H7 (cell line): ENCODE results near the gene TYRP1. TPM values are rescaled to one million over a fixed set of nuclear protein-coding genes. Genes with fewer than 3 reads are reported as not detected.

Experiments used
- DNase-seq: peaks from one replicate; pipeline ENCODE4 v3.0.0; 2012
- H3K27me3 ChIP-seq: 2 replicates; pipeline ENCODE4 v1.6.0; 2011; ENCODE audit warnings: mild to moderate bottlenecking, low read length; ENCODE audit not compliant: control insufficient read depth, insufficient read depth
- H3K36me3 ChIP-seq: replicated peaks from 2 replicates; pipeline ENCODE4 v1.5.1; 2011; ENCODE audit warnings: low read length; ENCODE audit not compliant: control insufficient read depth, insufficient read depth
- H3K4me3 ChIP-seq: 2 replicates; pipeline ENCODE4 v1.5.1; 2011; ENCODE audit warnings: low read depth, mild to moderate bottlenecking, control low read depth, low read length, moderate library complexity; ENCODE audit not compliant: insufficient read depth
- total RNA-seq: library from RNA; depleted of rRNA; stranded (reverse); fragments of >200 nt; shearing (Covaris generic); gene quantifications from 2 replicates; pipeline ENCODE4 v1.2.3, GENCODE V29; 2014; rRNA removed

Gene TYRP1
- total RNA-seq, 1 experiment from 2014 or later = 0.59 TPM

GRCh38 chr9:12732971-12733370, 39.8 kb downstream of the TYRP1 start:
- DNase-seq = no peak
- H3K27me3 ChIP-seq = no peaks in the 10 kb centered on the region
- H3K36me3 ChIP-seq = no peaks in the 10 kb centered on the region
- H3K4me3 ChIP-seq = no peak overlapping the region

- no peak for DNase-seq
- no peaks in the 10 kb centered on the region for H3K27me3 ChIP-seq
- H3K4me3 ChIP-seq = no peak overlapping the region
- no peaks in the 10 kb centered on the region for H3K36me3 ChIP-seq
Measured at GRCh38 chr9:12735665-12736064, 42.5 kb downstream of the TYRP1 start.

- no peaks in the 10 kb centered on the region for H3K36me3 ChIP-seq
- H3K4me3 ChIP-seq = no peak overlapping the region
- no peak for DNase-seq
- H3K27me3 ChIP-seq = no peaks in the 10 kb centered on the region
Measured at GRCh38 chr9:12737871-12738270, 44.7 kb downstream of the TYRP1 start.

GRCh38 chr9:12739014-12739652, 45.9 kb downstream of the TYRP1 start:
- Histone ChIP-seq H3K36me3 (no peaks in the 10 kb centered on the region), H3K27me3 (no peaks in the 10 kb centered on the region), H3K4me3 (no peak overlapping the region)
- no peak for DNase-seq

- no peaks in the 10 kb centered on the region for H3K27me3 ChIP-seq
- H3K36me3 ChIP-seq = no peaks in the 10 kb centered on the region
- DNase-seq = no peak
- H3K4me3 ChIP-seq = no peak overlapping the region
Measured at GRCh38 chr9:12740845-12741244, 47.7 kb downstream of the TYRP1 start.

GRCh38 chr9:12748016-12748415, 54.8 kb downstream of the TYRP1 start:
- Histone ChIP-seq H3K36me3 (no peaks in the 10 kb centered on the region), H3K4me3 (no peak overlapping the region), H3K27me3 (no peaks in the 10 kb centered on the region)
- no peak for DNase-seq

GRCh38 chr9:12748954-12749353, 55.8 kb downstream of the TYRP1 start:
- H3K36me3 ChIP-seq = no peaks in the 10 kb centered on the region
- DNase-seq = no peak
- no peaks in the 10 kb centered on the region for H3K27me3 ChIP-seq
- H3K4me3 ChIP-seq = no peak overlapping the region

- Histone ChIP-seq H3K4me3 (no peak overlapping the region), H3K27me3 (no peaks in the 10 kb centered on the region), H3K36me3 (no peaks in the 10 kb centered on the region)
- no peak for DNase-seq
Measured at GRCh38 chr9:12753931-12754330, 60.7 kb downstream of the TYRP1 start.

- H3K4me3 ChIP-seq = no peak overlapping the region
- H3K27me3 ChIP-seq = no peaks in the 10 kb centered on the region
- no peaks in the 10 kb centered on the region for H3K36me3 ChIP-seq
- no peak for DNase-seq
Measured at GRCh38 chr9:12759761-12760160, 66.6 kb downstream of the TYRP1 start.

Other genes with a start within 250 kb of the TYRP1 start
- 0.90 and 1.7 TPM in 2 replicates for gene LURAP1L, start 81.6 kb downstream of the TYRP1 start, total RNA-seq